OCI-LY7 (cell line): ENCODE measurements around the gene NAGLU.

Experiments used
- CTCF ChIP-seq: fragments of 200-600 bp; sonication (generic); conservative IDR thresholded peaks from 2 replicates; pipeline ENCODE4 v1.5.1; 2014; ENCODE audit warnings: mild to moderate bottlenecking, antibody characterized with exemption, low read length, moderate library complexity, mixed read lengths
- EZH2phosphoT487 ChIP-seq: fragments of 200-600 bp; sonication (generic); IDR thresholded peaks from 2 replicates; pipeline ENCODE4 v1.6.1; 2018; ENCODE audit warnings: low read depth, borderline replicate concordance, mild to moderate bottlenecking, mixed run types, antibody characterized with exemption, low read length, moderate library complexity, mixed read lengths

GRCh38 chr17:42509409-42509808 is 26.6 kb upstream of the NAGLU start:
- no peak for TF ChIP-seq CTCF
- TF ChIP-seq EZH2phosphoT487: no peak
